Breast epithelium (tissue), 4 donors: ENCODE data around the gene GPI. TPM values are rescaled to one million over a fixed set of nuclear protein-coding genes. Genes with fewer than 3 reads are reported as not detected.

Experiments used
- DNase-seq, 2 donors: peaks; one replicate each; pipeline ENCODE4 v3.0.0-alpha.2; 2019; ENCODE audit warnings: low spot score in 2 of 2
- H3K27ac ChIP-seq, 2 donors: fragments of 200-600 bp; sonication (generic) in 1 of 2; one replicate each; pipeline ENCODE4 v1.5.1; 2016 to 2019; ENCODE audit warnings: mild to moderate bottlenecking in 1 of 2
- H3K27me3 ChIP-seq, 2 donors: fragments of 200-600 bp; sonication (generic) in 1 of 2; one replicate each; pipeline versions ENCODE4 v1.5.1 to v1.6.0; 2017 to 2019; ENCODE audit warnings: control low read depth in 1 of 2, mild to moderate bottlenecking in 1 of 2
- H3K36me3 ChIP-seq: fragments of 200-600 bp; one replicate; pipeline ENCODE4 v1.5.1; 2019
- H3K4me1 ChIP-seq, 2 donors: fragments of 200-600 bp; sonication (generic); one replicate each; pipeline ENCODE4 v1.5.1; 2016 to 2019; ENCODE audit warnings: control low read depth in 1 of 2
- H3K4me3 ChIP-seq, 3 donors: fragments of 200-600 bp; sonication (generic); 1 replicate in 2 of 3; 2 replicates in 1 of 3; pipeline ENCODE4 v1.5.1; 2016 to 2019; ENCODE audit warnings: mild to moderate bottlenecking in 3 of 3, moderate library complexity in 2 of 3
- H3K9me3 ChIP-seq, 2 donors: fragments of 200-600 bp; sonication (generic) in 1 of 2; one replicate each; pipeline ENCODE4 v1.5.1; 2016 to 2019; ENCODE audit warnings: control low read depth in 1 of 2
- CTCF ChIP-seq, 3 donors: fragments of 450-650 bp; IDR thresholded peaks; one replicate each; pipeline ENCODE4 v1.5.1; 2016 to 2017; ENCODE audit warnings: antibody characterized with exemption in 3 of 3, mild to moderate bottlenecking in 3 of 3, moderate library complexity in 3 of 3
- POLR2A ChIP-seq: fragments of 450-650 bp; IDR thresholded peaks from one replicate; pipeline ENCODE4 v1.6.1; 2016; ENCODE audit warnings: antibody characterized with exemption, mild to moderate bottlenecking, moderate library complexity
- POLR2AphosphoS5 ChIP-seq, 3 donors: sonication (generic); formaldehyde crosslinking; IDR thresholded peaks; one replicate each; pipeline ENCODE4 v1.6.1; 2017; ENCODE audit warnings: antibody characterized with exemption in 3 of 3
- intact Hi-C: fragments of 100-400 bp; cut with DNase I; formaldehyde crosslinking; loops from one replicate; pipeline ENCODE4 v1.15.1; 2023; ENCODE audit warnings: low total_unique reads
- total RNA-seq, 3 donors: library from RNA; depleted of rRNA; stranded (reverse); fragments of >200 nt; gene quantifications; one replicate each; pipeline ENCODE4 v1.1.0, GENCODE V29; 2016

GPI gene
- total RNA-seq, 3 donors from 2014 or later, result 97.9 to 130 (median 113) TPM

- peak; percentile 92 to 93 for DNase-seq
- intact Hi-C loops, result no loop called here
- H3K36me3 ChIP-seq, result no peaks in the 10 kb centered on the region
Measured at GRCh38 chr19:34359140-34359953, 5.6 kb upstream of the GPI start.

GRCh38 chr19:34359954-34360315 lies 5.1 kb upstream of the GPI start:
- TF ChIP-seq CTCF (IDR thresholded peaks at IDR 0.05) (no peak), POLR2AphosphoS5 (IDR thresholded peaks at IDR 0.05) (no peak), POLR2A (no peak)
- no peak for DNase-seq
- H3K9me3 ChIP-seq, result no peaks in the 10 kb centered on the region

More at GRCh38 chr19:34359140-34359953, 5.6 kb upstream of the GPI start:
- H3K27me3 ChIP-seq, result no peaks in the 10 kb centered on the region
- H3K9me3 ChIP-seq, result no peaks in the 10 kb centered on the region
- H3K4me3 ChIP-seq, result peak overlapping the region; percentile 39 to 73 (median 59)
- no peaks in the 10 kb centered on the region for H3K4me1 ChIP-seq
- TF ChIP-seq CTCF (IDR thresholded peaks at IDR 0.05) (peak in 2 of 3 donors; percentile 19 to 31), POLR2A (peak; percentile 50), POLR2AphosphoS5 (IDR thresholded peaks at IDR 0.05) (peak; percentile 6 to 65 (median 51))
- H3K27ac ChIP-seq, result peak overlapping the region; percentile 79 to 86

GRCh38 chr19:34360354-34360909 lies 4.6 kb upstream of the GPI start:
- DNase-seq, result no peak
- no peak overlapping the region for H3K4me3 ChIP-seq
- H3K4me1 ChIP-seq, result no peaks in the 10 kb centered on the region
- H3K27me3 ChIP-seq, result no peaks in the 10 kb centered on the region
- H3K27ac ChIP-seq, result peak overlapping the region in 1 of 2 donors; percentile 86
- H3K9me3 ChIP-seq, result no peaks in the 10 kb centered on the region
- intact Hi-C loops, result no loop called here
- H3K36me3 ChIP-seq, result no peaks in the 10 kb centered on the region
- TF ChIP-seq POLR2A, result no peak

More at GRCh38 chr19:34359954-34360315, 5.1 kb upstream of the GPI start:
- Histone ChIP-seq H3K4me1 (no peaks in the 10 kb centered on the region), H3K4me3 (peak overlapping the region in 2 of 3 donors; percentile 59 to 73), H3K27ac (peak overlapping the region; percentile 79 to 86), H3K27me3 (no peaks in the 10 kb centered on the region), H3K36me3 (no peaks in the 10 kb centered on the region)
- intact Hi-C loops, result no loop called here

GRCh38 chr19:34362679-34363069 lies 2.3 kb upstream of the GPI start:
- TF ChIP-seq POLR2AphosphoS5 (IDR thresholded peaks at IDR 0.05) (no peak), POLR2A (no peak)
- H3K4me3 ChIP-seq, result no peak overlapping the region

GRCh38 chr19:34363094-34363493 lies 1.9 kb upstream of the GPI start:
- no peak for DNase-seq
- TF ChIP-seq POLR2A (no peak), CTCF (IDR thresholded peaks at IDR 0.05) (no peak), POLR2AphosphoS5 (IDR thresholded peaks at IDR 0.05) (no peak)
- no peak overlapping the region for H3K4me3 ChIP-seq
- intact Hi-C loops, result no loop called here
- H3K4me1 ChIP-seq, result peaks cover 0 to 4% of the 10 kb centered on the region in 2 donors
- no peaks in the 10 kb centered on the region for H3K36me3 ChIP-seq
- H3K27ac ChIP-seq, result no peak overlapping the region
- no peaks in the 10 kb centered on the region for H3K27me3 ChIP-seq
- H3K9me3 ChIP-seq, result no peaks in the 10 kb centered on the region

More at GRCh38 chr19:34362679-34363069, 2.3 kb upstream of the GPI start:
- Histone ChIP-seq H3K27me3 (no peaks in the 10 kb centered on the region), H3K36me3 (no peaks in the 10 kb centered on the region), H3K9me3 (no peaks in the 10 kb centered on the region), H3K4me1 (peaks cover 0 to 4% of the 10 kb centered on the region in 2 donors), H3K27ac (no peak overlapping the region)
- no peak for DNase-seq
- intact Hi-C loops, result no loop called here

- intact Hi-C loops, result no loop called here
- TF ChIP-seq POLR2AphosphoS5 (IDR thresholded peaks at IDR 0.05), result no peak
- no peak for TF ChIP-seq POLR2A
- no peak for TF ChIP-seq CTCF (IDR thresholded peaks at IDR 0.05)
- Histone ChIP-seq H3K9me3 (no peaks in the 10 kb centered on the region), H3K27me3 (no peaks in the 10 kb centered on the region), H3K4me1 (peaks cover 0 to 4% of the 10 kb centered on the region in 2 donors), H3K36me3 (no peaks in the 10 kb centered on the region), H3K4me3 (no peak overlapping the region), H3K27ac (no peak overlapping the region)
- DNase-seq, result no peak
Measured at GRCh38 chr19:34363930-34364329, 1.1 kb upstream of the GPI start.
